HUES48 (cell line): ENCODE measurements around the gene NINL.
"Not testable (repeated sequence)": the region's sequence is repeated elsewhere in the genome, so short reads cannot be mapped to it uniquely, and the experiment has no call there.

Source experiments
- H3K27ac ChIP-seq: one replicate; pipeline ENCODE4 v1.7.0; 2013; ENCODE audit warnings: low read depth, low read length, inconsistent platforms
- H3K27me3 ChIP-seq: 2 replicates; pipeline ENCODE4 v1.6.1; 2013; ENCODE audit warnings: mild to moderate bottlenecking, low read length; ENCODE audit not compliant: control insufficient read depth, insufficient read depth
- H3K36me3 ChIP-seq: 2 replicates; pipeline ENCODE4 v1.6.1; 2013; ENCODE audit warnings: low read length; ENCODE audit not compliant: control insufficient read depth, insufficient read depth
- H3K4me1 ChIP-seq: 2 replicates; pipeline ENCODE4 v1.6.1; 2013; ENCODE audit warnings: mild to moderate bottlenecking, low read length; ENCODE audit not compliant: control insufficient read depth, insufficient read depth
- H3K4me3 ChIP-seq: 2 replicates; pipeline ENCODE4 v1.5.1; 2013; ENCODE audit warnings: mild to moderate bottlenecking, low read depth, low read length
- H3K9ac ChIP-seq: 2 replicates; pipeline ENCODE4 v1.6.1; 2013; ENCODE audit warnings: mild to moderate bottlenecking, low read depth, low read length, moderate library complexity
- H3K9me3 ChIP-seq: 2 replicates; pipeline ENCODE4 v1.6.1; 2013; ENCODE audit warnings: low read length; ENCODE audit not compliant: control insufficient read depth, insufficient read depth

NINL gene

DNA sequence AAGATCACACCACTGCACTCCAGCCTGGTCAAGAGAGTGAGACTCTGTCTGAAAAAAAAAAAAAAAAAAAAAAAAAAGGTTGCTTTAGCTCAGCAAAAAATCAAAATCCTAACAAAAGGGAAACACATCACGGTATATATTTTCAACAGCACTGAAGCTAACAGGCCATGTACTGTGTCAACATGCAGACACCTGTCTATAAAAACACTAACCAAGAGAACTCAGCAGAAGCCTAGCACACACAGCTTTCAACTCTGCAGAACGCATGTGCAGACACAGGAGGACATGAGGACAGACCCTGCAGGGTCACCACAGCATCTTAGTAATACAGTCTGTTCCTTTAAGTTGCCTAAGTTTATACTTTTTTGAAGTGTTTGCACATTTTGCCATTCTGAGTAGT lies 13.5 kb downstream of the NINL start:
- peaks cover 9% of the 10 kb centered on the region; the same call in 1 of the 2 replicates for H3K4me1 ChIP-seq
- no peak overlapping the region for H3K4me3 ChIP-seq
- peaks cover 15% of the 10 kb centered on the region for H3K36me3 ChIP-seq
- no peaks in the 10 kb centered on the region for H3K27me3 ChIP-seq
- H3K9ac ChIP-seq = no peak overlapping the region
- H3K27ac ChIP-seq = no peak overlapping the region
- no peaks in the 10 kb centered on the region for H3K9me3 ChIP-seq

DNA sequence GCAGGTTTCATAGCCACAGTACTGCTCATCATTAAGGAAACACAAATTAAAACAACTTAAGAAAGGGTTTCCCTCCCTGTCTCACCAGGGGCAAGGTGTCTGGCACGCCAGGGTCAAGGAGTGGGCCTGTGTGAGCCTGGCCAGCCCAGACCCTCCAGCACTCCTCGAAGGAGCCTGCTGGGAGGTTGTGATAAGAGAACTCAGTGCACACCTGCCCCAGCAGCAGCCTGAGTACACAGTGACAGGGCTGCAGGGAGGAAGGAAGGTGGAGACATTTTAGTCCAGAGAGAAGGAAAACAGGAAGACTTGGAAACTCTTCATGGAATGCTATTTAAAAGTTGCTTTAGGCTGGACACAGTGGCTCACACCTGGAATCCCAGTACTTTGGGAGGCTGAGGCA lies 14.1 kb downstream of the NINL start:
- Histone ChIP-seq H3K4me3 (no peak overlapping the region), H3K9me3 (no peaks in the 10 kb centered on the region), H3K27me3 (no peaks in the 10 kb centered on the region), H3K9ac (no peak overlapping the region), H3K4me1 (peaks cover 9% of the 10 kb centered on the region; the same call in 1 of the 2 replicates), H3K36me3 (peaks cover 11% of the 10 kb centered on the region), H3K27ac (no peak overlapping the region)

DNA sequence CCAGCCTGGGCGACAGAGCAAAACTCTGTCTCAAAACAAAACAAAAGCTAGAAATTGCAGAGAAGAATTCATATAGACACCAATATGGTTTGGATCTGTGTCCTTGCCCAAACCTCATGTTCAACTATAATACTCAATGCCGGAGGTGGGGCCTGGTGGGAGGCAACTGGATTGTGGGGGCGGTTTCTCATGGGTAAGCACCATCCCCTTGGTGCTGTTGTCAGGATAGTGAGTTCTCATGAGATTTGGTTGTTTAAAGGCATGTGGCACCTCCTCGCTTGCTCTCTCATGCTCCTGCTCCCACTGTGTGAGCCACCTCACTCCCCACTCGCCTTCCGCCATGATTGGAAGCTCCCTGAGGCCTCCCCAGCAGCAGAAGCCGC lies 15.2 kb downstream of the NINL start:
- H3K36me3 ChIP-seq = peaks cover 11% of the 10 kb centered on the region
- H3K9ac ChIP-seq = no peak overlapping the region
- peaks cover 16% of the 10 kb centered on the region; the same call in 1 of the 2 replicates for H3K4me1 ChIP-seq
- H3K4me3 ChIP-seq = no peak overlapping the region
- H3K9me3 ChIP-seq = no peaks in the 10 kb centered on the region
- no peaks in the 10 kb centered on the region for H3K27me3 ChIP-seq
- no peak overlapping the region for H3K27ac ChIP-seq

DNA sequence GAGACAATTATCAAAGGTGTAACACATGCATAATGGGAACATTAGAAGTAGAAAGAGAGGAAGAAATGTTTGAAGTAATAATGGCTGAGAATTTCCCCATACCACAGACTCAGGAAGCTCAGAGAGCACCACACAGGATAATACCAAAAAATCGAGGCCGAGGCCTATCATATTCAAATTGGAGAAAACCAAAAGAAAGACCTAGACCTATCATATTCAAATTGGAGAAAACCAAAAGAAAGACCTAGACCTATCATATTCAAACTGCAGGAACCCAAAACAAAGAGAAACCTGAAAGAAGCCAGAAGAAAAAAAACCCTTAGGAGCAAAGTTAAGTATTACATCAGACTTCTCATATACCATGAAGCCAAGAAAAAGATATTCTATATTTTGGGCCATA lies 18.0 kb downstream of the NINL start:
- no peaks in the 10 kb centered on the region for H3K27me3 ChIP-seq
- peaks cover 11% of the 10 kb centered on the region for H3K36me3 ChIP-seq
- 0 out of 2 replicates have a peak, but pooled peaks cover 11% of the 10 kb centered on the region for H3K4me1 ChIP-seq
- no peak overlapping the region; the same call in 1 of the 2 replicates for H3K4me3 ChIP-seq
- H3K27ac ChIP-seq = no peak overlapping the region
- peaks cover 8% of the 10 kb centered on the region; the same call in 1 of the 2 replicates for H3K9me3 ChIP-seq
- H3K9ac ChIP-seq = no peak overlapping the region

GRCh38 chr20:25566821-25567220 lies 18.5 kb downstream of the NINL start:
- Histone ChIP-seq H3K36me3 (peaks cover 11% of the 10 kb centered on the region), H3K4me1 (0 out of 2 replicates have a peak, but pooled peaks cover 11% of the 10 kb centered on the region), H3K27ac (no peak overlapping the region), H3K4me3 (no peak overlapping the region), H3K27me3 (no peaks in the 10 kb centered on the region), H3K9me3 (peaks cover 8% of the 10 kb centered on the region; the same call in 1 of the 2 replicates), H3K9ac (no peak overlapping the region)

DNA sequence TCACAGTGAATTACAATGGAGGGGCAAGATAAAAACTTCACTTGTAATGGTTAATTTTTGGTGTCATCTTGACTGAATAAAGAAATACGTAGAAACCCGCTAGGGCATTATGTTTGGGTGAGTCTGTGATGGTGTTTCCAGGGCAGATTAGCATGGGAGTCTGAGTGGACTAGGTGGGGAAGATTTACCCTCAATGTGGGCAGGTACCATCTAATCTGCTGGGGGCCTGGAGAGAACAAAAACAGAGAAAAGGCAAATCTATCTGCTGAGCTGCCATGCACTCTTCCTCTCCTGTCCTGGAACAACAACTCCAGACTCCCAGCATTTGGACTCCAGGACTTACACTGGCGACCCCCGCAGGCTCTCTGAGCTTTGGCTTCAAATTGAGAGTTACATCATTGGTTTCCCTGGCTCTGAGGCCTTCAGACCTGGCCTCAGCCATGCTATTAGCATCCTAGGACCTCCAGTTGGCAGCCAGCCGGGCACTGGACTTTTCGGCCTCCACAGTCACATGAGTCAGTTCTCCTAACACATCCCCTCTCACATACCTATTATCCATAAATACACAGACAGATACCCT lies 19.7 kb downstream of the NINL start:
- Histone ChIP-seq H3K27ac (no peak overlapping the region), H3K9me3 (peaks cover 8% of the 10 kb centered on the region; the same call in 1 of the 2 replicates), H3K4me1 (0 out of 2 replicates have a peak, but pooled peaks cover 11% of the 10 kb centered on the region), H3K27me3 (no peaks in the 10 kb centered on the region), H3K9ac (no peak overlapping the region), H3K4me3 (no peak overlapping the region), H3K36me3 (peaks cover 5% of the 10 kb centered on the region; the same call in 1 of the 2 replicates)

- Histone ChIP-seq H3K27ac (no peak overlapping the region), H3K4me3 (no peak overlapping the region), H3K36me3 (peaks cover 9% of the 10 kb centered on the region), H3K9ac (no peak overlapping the region), H3K4me1 (0 out of 2 replicates have a peak, but pooled peaks cover 11% of the 10 kb centered on the region), H3K9me3 (peaks cover 8% of the 10 kb centered on the region; the same call in 1 of the 2 replicates), H3K27me3 (no peaks in the 10 kb centered on the region)
These were observed 21.5 kb downstream of the NINL start for GRCh38 chr20:25563876-25564275.

- Histone ChIP-seq H3K9me3 (peaks cover 8% of the 10 kb centered on the region; the same call in 1 of the 2 replicates), H3K36me3 (peaks cover 13% of the 10 kb centered on the region), H3K9ac (no peak overlapping the region), H3K27ac (no peak overlapping the region), H3K27me3 (no peaks in the 10 kb centered on the region), H3K4me1 (0 out of 2 replicates have a peak, but pooled peaks cover 11% of the 10 kb centered on the region), H3K4me3 (no peak overlapping the region)
These were observed 22.0 kb downstream of the NINL start for GRCh38 chr20:25563362-25563761.

DNA sequence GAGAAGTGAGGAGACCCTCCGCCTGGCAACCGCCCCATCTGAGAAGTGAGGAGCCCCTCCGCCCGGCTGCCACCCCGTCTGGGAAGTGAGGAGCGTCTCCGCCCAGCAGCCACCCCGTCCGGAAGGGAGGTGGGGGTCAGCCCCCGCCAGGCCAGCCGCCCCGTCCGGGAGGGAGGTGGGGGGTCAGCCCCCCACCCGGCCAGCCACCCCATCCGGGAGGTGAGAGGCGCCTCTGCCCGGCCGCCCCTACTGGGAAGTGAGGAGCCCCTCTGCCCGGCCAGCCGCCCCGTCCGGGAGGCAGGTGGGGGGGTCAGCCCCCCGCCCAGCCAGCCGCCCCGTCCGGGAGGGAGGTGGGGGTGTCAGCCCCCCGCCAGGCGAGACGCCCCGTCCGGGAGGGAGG lies 23.6 kb downstream of the NINL start:
- H3K36me3 ChIP-seq = peaks cover 16% of the 10 kb centered on the region
- H3K9ac ChIP-seq, H3K4me1 ChIP-seq, H3K27ac ChIP-seq, H3K4me3 ChIP-seq, H3K27me3 ChIP-seq, H3K9me3 ChIP-seq: not testable (repeated sequence)

DNA sequence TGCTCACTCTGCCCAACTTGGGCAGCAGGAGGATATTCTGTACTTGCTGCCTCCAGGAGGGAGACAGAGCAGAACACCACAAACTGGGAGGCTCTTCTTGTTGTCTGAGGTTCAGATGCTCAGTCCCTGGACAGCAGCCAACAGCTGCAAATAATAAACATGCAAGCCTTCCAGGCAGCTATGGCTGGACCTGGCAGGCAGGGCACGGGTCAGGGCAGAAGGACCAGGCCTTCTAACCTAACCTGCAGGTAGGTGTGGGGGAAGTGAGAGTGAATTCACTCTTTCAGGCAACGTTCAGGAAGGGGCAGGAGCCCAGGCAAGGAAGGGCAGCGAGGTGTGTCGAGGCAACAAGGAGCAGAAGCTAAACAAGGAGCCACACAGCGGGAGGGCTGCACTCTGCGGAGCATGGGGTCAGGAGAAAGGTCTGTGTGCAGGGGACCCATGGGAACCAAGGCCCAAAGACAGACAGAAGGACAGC lies 31.5 kb downstream of the NINL start:
- H3K4me1 ChIP-seq = peaks cover 13% of the 10 kb centered on the region; the same call in 1 of the 2 replicates
- H3K9ac ChIP-seq = no peak overlapping the region
- no peaks in the 10 kb centered on the region for H3K9me3 ChIP-seq
- H3K27me3 ChIP-seq = no peaks in the 10 kb centered on the region
- peaks cover 7% of the 10 kb centered on the region for H3K36me3 ChIP-seq
- no peak overlapping the region for H3K4me3 ChIP-seq
- H3K27ac ChIP-seq = no peak overlapping the region

- no peaks in the 10 kb centered on the region for H3K9me3 ChIP-seq
- no peak overlapping the region for H3K27ac ChIP-seq
- H3K4me3 ChIP-seq = no peak overlapping the region
- 0 out of 2 replicates have a peak, but pooled peaks cover 3% of the 10 kb centered on the region for H3K36me3 ChIP-seq
- peaks cover 13% of the 10 kb centered on the region; the same call in 1 of the 2 replicates for H3K4me1 ChIP-seq
- H3K9ac ChIP-seq = no peak overlapping the region
- H3K27me3 ChIP-seq = no peaks in the 10 kb centered on the region
These were observed 32.4 kb downstream of the NINL start for GRCh38 chr20:25552977-25553376.
